Stomach smooth muscle (tissue), 2 donors: ENCODE measurements around the gene CLEC2D.
"Not testable (repeated sequence)": the region's sequence is repeated elsewhere in the genome, so short reads cannot be mapped to it uniquely, and the experiment has no call there.

Source experiments
- H3K27ac ChIP-seq: one replicate; pipeline ENCODE4 v1.7.0; 2013; ENCODE audit warnings: mild to moderate bottlenecking, low read length, inconsistent platforms
- H3K27me3 ChIP-seq, 2 donors: one replicate each; pipeline ENCODE4 v1.7.0; 2013; ENCODE audit warnings: low read length in 2 of 2; ENCODE audit not compliant: insufficient read depth in 2 of 2, control insufficient read depth in 1 of 2
- H3K36me3 ChIP-seq, 2 donors: one replicate each; pipeline ENCODE4 v1.7.0; 2013; ENCODE audit warnings: low read length in 2 of 2; ENCODE audit not compliant: control insufficient read depth in 2 of 2, insufficient read depth in 2 of 2
- H3K4me1 ChIP-seq: one replicate; pipeline ENCODE4 v1.7.0; 2013; ENCODE audit warnings: low read length; ENCODE audit not compliant: control insufficient read depth, insufficient read depth
- H3K4me3 ChIP-seq, 2 donors: one replicate each; pipeline ENCODE4 v1.7.0; 2013; ENCODE audit warnings: low read length in 2 of 2
- H3K9ac ChIP-seq, 2 donors: one replicate each; pipeline ENCODE4 v1.7.0; 2013; ENCODE audit warnings: low read length in 2 of 2, mild to moderate bottlenecking in 1 of 2
- H3K9me3 ChIP-seq, 2 donors: one replicate each; pipeline ENCODE4 v1.7.0; 2013; ENCODE audit warnings: low read length in 2 of 2; ENCODE audit not compliant: control insufficient read depth in 2 of 2
- donor health status: healthy.
- donor health status: Pancreatic carcinoma.

CLEC2D gene

DNA sequence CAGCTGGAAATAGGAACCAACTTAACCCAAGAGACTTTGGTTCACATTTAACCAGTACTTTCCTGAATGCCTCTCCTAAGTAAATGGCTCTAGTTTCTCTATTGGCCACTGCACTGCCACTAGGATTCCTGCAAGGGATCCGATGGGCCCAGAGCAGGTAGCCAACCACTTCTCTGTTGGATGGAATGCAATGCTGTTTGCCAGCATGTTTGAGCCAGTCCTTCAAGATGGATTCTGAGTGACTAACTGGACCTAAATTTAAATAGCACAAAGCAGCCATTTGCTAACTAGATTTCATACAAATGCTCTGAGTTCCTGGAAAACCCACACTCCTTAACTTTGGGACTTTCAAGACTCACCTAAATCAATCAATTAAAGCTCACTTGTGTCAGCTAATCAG lies 9.5 kb upstream of the CLEC2D start:
- no peak overlapping the region for H3K4me3 ChIP-seq
- H3K9ac ChIP-seq = no peak overlapping the region
- no peaks in the 10 kb centered on the region for H3K4me1 ChIP-seq
- H3K27ac ChIP-seq = no peak overlapping the region
- H3K36me3 ChIP-seq = peaks cover 17 to 30% of the 10 kb centered on the region in 2 donors
- H3K9me3 ChIP-seq = no peaks in the 10 kb centered on the region
- H3K27me3 ChIP-seq = no peaks in the 10 kb centered on the region

DNA sequence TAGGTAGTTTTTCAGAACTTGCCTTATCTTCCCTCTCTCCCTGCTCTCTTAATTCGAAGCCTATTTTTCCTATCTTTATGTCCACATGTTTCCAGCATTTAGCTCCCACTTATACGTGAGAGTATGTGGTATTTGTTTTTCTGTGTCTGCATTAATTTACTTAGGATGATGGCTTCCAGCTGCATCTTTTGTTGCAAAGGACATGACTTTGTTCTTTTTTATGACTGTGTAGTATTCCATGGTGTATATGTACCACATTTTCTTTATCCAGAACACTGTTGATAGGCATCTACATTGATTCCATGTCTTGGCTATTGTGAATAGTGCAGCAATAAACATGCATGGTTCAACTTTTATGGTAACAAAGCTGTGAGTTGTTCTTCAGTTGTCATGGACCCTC lies 7.8 kb upstream of the CLEC2D start:
- Histone ChIP-seq H3K27ac (no peak overlapping the region), H3K27me3 (no peaks in the 10 kb centered on the region), H3K9me3 (no peaks in the 10 kb centered on the region), H3K9ac (no peak overlapping the region), H3K36me3 (peaks cover 17 to 24% of the 10 kb centered on the region in 2 donors), H3K4me3 (no peak overlapping the region), H3K4me1 (no peaks in the 10 kb centered on the region)

GRCh38 chr12:9662488-9662887 lies 7.0 kb upstream of the CLEC2D start:
- Histone ChIP-seq H3K4me1 (no peaks in the 10 kb centered on the region), H3K9ac (no peak overlapping the region), H3K4me3 (no peak overlapping the region), H3K27me3 (no peaks in the 10 kb centered on the region), H3K9me3 (no peaks in the 10 kb centered on the region), H3K36me3 (peaks cover 17 to 18% of the 10 kb centered on the region in 2 donors), H3K27ac (no peak overlapping the region)

DNA sequence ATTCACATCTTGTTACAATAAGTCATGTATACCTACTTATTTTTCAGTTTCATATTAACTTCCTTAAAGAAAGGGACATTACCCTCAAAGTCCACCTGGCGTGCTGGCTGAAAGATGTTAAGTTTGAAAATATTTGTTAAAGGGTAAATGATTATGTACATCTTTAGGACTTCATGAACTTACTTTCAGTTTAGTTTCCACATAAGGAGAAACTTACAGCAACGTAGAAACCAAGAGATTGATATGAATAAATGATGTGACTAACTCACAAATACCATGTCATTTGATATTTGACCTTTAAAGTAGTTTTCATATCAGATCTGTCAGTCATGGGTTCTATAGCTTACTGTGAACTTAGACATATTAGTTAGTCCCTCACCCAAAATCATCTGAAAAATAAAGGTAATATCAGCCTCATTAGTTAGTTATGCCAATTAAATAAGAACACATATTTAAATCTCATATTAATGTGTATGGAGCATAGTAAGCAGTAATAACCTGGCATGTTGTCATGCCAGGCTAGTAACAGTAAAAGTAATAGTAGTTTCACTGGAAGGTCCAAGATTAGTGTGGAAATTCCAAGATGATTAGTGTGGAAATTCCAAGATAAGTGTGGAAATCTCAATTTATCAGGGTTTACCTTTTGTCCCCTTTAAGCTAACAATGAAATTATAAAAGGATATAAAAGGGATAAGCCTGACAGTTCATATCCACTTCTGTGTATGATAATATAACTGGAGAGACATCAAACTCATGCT lies 1.9 kb upstream of the CLEC2D start:
- Histone ChIP-seq H3K27ac (no peak overlapping the region), H3K4me1 (no peaks in the 10 kb centered on the region), H3K36me3 (peaks cover 0 to 3% of the 10 kb centered on the region in 2 donors), H3K27me3 (no peaks in the 10 kb centered on the region), H3K4me3 (no peak overlapping the region), H3K9me3 (no peaks in the 10 kb centered on the region), H3K9ac (no peak overlapping the region)

DNA sequence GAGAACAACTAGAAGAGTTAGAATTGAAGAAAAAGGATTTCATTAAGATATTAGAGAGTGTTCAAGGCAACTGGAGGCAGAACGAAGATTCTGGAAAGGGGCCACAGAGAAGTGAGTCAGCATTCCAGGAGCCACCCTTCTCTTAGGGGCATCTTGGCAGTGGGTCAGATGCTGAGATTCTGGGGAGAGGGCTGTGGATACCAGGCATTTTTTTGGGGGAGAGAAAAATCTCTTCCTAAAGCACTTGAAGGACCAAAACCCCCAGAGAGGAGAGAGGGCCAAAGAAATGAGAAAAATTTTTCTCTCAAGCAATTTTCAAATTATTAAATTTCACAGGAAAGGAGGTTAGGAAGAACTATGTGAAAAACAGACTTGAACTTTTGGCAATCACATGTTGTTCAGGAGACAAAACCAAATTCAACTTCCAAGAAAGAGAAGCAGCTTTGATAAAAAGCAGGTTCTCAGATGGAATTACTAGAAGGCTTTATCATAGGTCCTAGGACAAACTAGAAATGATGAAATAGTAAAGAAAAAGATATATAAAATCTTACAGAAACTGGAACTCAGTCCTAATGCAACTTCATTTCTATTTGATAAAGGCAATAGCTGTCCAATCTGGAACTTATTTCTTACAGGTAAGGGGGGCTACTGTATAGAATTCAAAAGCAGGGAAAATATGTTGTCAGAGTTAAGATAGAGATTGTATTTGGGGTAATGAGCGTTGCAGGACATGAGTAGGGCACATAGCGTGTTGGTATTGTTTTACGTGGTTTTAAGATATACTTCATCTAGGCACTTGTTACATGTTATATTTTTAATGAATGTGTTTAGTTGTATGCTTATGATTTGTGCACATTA lies 1.1 kb upstream of the CLEC2D start:
- H3K4me1 ChIP-seq = no peaks in the 10 kb centered on the region
- no peak overlapping the region for H3K4me3 ChIP-seq
- H3K36me3 ChIP-seq = peaks cover 0 to 2% of the 10 kb centered on the region in 2 donors
- H3K9me3 ChIP-seq = no peaks in the 10 kb centered on the region
- H3K9ac ChIP-seq = no peak overlapping the region
- no peak overlapping the region for H3K27ac ChIP-seq
- no peaks in the 10 kb centered on the region for H3K27me3 ChIP-seq

- H3K9me3 ChIP-seq = no peaks in the 10 kb centered on the region
- H3K36me3 ChIP-seq = peaks cover 0 to 1% of the 10 kb centered on the region in 2 donors
- H3K4me1 ChIP-seq = no peaks in the 10 kb centered on the region
- no peaks in the 10 kb centered on the region for H3K27me3 ChIP-seq
- no peak overlapping the region for H3K9ac ChIP-seq
- no peak overlapping the region for H3K4me3 ChIP-seq
- H3K27ac ChIP-seq = no peak overlapping the region
Measured at GRCh38 chr12:9669019-9669326, 540 bp upstream of the CLEC2D start.

DNA sequence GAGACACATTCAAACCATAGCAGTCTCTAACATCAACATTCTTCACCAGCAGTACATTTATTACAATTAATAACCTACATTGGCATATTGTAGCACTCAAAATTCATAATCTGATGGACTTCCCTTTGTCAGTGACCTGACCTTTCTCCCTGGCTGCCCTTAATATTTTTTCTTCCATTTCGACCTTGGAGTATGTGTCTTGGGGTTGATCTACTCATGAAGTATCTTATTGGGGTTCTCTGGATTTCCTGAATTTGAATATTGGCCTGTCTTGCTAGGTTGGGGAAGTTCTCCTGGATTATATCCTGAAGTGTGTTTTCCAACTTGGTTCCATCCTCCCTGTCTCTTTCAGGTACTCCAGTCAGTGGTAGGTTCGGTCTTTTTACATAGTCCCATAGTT lies 2.8 kb downstream of the CLEC2D start:
- H3K27me3 ChIP-seq, H3K27ac ChIP-seq, H3K4me1 ChIP-seq, H3K36me3 ChIP-seq, H3K9me3 ChIP-seq, H3K4me3 ChIP-seq, H3K9ac ChIP-seq: not testable (repeated sequence)

DNA sequence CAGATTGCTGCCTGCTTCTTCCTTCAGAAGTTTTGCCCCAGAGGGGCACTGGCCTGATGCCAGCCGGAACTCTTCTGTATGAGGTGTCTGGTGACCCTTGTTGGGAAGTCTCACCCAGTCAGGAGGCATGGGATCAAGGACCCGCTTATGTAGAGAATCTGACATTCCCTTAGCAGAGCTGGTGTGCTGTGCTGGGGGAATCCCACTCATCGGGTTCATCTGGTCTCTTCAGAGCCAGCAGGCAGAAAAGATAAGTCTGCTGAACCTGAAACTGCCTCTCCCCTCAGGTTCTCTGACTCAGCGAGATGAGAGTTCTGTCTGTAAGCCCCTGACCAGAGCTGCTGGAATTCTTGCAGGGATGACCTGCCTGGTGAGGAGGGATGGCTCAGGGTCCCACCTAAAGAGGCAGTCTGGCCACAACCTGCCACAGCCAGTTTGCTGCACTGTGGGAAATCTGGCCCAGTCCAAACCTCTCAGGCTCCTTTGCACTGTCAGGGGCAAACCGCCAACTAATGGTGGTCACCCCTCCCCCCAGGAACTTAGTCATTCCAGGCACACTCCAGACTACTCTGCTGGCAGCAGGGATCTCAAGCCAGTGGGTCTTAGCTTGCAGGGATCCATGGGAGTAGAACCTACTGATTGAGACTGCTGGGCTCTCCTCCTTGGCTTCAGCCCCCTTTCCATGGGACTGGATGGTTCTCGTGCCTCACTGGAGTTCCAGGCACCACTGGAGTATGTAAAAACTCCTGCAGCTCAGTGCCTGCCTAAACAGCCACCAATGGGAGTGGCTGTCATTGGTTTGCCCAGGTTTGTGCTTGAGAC lies 4.1 kb downstream of the CLEC2D start:
- no peaks in the 10 kb centered on the region for H3K36me3 ChIP-seq
- no peak overlapping the region for H3K27ac ChIP-seq
- no peaks in the 10 kb centered on the region for H3K4me1 ChIP-seq
- H3K9me3 ChIP-seq = no peaks in the 10 kb centered on the region
- no peak overlapping the region for H3K4me3 ChIP-seq
- H3K9ac ChIP-seq = no peak overlapping the region
- H3K27me3 ChIP-seq = no peaks in the 10 kb centered on the region

DNA sequence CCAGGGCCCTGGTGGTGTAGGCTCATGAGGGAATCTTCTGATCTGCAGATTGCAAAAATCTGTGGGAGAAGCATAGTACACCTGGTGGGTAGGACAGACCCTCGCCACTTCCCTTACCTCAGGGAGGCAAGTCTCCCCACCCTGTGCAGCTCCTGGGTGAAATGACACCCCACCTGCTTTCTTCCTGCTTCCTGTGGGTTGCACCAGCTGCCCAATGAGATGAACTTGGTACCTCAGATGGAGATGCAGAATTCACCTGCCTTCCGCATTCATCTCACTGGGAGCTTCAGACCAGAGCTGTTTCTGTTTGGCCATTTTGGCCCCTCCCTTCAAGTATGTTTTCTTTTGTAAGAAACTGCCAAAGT lies 4.7 kb downstream of the CLEC2D start:
- Histone ChIP-seq H3K27me3 (no peaks in the 10 kb centered on the region), H3K27ac (no peak overlapping the region), H3K9ac (no peak overlapping the region), H3K36me3 (no peaks in the 10 kb centered on the region), H3K9me3 (no peaks in the 10 kb centered on the region), H3K4me1 (no peaks in the 10 kb centered on the region), H3K4me3 (no peak overlapping the region)

- not testable (repeated sequence) for H3K4me1 ChIP-seq, H3K9ac ChIP-seq, H3K4me3 ChIP-seq, H3K27ac ChIP-seq, H3K27me3 ChIP-seq, H3K36me3 ChIP-seq, H3K9me3 ChIP-seq
Measured at GRCh38 chr12:9682508-9682907, 13.0 kb downstream of the CLEC2D start.
